H1 (cell line): Measurements from ENCODE around the gene MPPE1. TPM values are rescaled to one million over a fixed set of nuclear protein-coding genes. Genes with fewer than 3 reads are reported as not detected.

Experiments used
- ATF3 ChIP-seq: IDR thresholded peaks from 2 replicates; pipeline ENCODE4 v1.6.1; 2011; ENCODE audit warnings: low read depth, mild to moderate bottlenecking, low read length; ENCODE audit not compliant: insufficient read depth
- YY1 ChIP-seq: IDR thresholded peaks from 2 replicates; pipeline ENCODE4 v1.6.1; 2011; ENCODE audit warnings: low read depth, mild to moderate bottlenecking, low read length
- polyA plus RNA-seq, 7 experiments: library from polyadenylated mRNA; depleted of rRNA in 3 of 7; stranded (reverse) in 5 of 7; unstranded in 2 of 7; fragments of >200 nt in 5 of 7; fragments of 200-250 nt in 2 of 7; gene quantifications; 1 replicate in 5 of 7; 2 replicates in 1 of 7; 4 replicates in 1 of 7; pipeline versions ENCODE4 v1.2.1 to v1.2.3, GENCODE V29; 2011 to 2013; ENCODE audit warnings: missing spikeins in 2 of 7, mixed read lengths in 2 of 7
- total RNA-seq: library from RNA; stranded (reverse); fragmentation: NEBNext Ultra II Directional; extraction: Animal tissue kit (Norgen Biotek cat#: 25700); gene quantifications from 2 replicates; pipeline ENCODE4 v1.2.1, GENCODE V29; 2021

The MPPE1 gene
- total and polyA plus RNA-seq, 2 of the 8 experiments (the other 6 are each of a cell fraction or from before 2014, with no cell fraction given): 13.7 to 20.9 TPM

- no peak for TF ChIP-seq ATF3
- TF ChIP-seq YY1: no peak
Measured at GRCh38 chr18:11889284-11889683, 18.8 kb downstream of the MPPE1 start (continued).
